ENCODE results near the gene TYW5. TPM values are rescaled to one million over a fixed set of nuclear protein-coding genes. Genes with fewer than 3 reads are reported as not detected.
A peak's percentile ranks its signal among the peaks of the same experiment; 100 is the strongest.

The TYW5 gene
- total RNA-seq, 1 donor from 2014 or later = 9.2 TPM

DNA sequence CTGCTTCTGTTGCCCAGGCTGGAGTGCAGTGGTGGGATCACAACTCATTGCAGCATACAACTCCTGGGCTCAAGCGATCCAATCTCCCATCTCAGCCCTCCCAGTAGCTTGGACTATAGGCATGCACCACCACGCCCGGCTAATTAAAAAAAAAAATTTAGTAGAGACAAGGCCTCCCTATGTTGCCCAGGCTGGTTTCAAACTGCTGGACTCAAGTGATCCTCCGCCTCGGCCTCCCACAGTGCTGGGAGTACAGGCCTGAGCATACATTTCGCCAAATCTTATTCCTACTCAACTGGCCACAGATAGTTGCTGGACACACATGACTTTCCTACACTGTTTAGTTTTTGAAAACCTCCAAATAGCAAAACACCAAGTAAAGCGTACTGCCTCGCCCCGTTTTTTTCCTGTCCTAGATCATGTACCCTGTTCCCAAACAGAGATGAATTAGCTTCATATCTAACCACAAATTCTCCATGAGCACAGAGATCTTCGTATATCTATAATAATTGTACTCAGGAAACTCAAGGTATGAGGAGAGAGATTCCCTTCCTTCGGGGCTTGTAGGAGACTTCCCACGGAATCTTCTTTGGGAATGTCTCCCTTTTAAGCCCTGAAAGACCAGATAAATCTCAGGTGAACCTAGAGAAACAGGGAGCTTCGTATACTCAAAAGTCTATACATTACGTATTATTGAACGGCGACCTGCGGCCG lies 44.8 kb downstream of the TYW5 start:
- no peak for FAIRE-seq
- Mint-ChIP-seq H3K9me3 (ENCODE audit: unreplicated experiment) (no peaks in the 10 kb centered on the region), H3K27me3 (ENCODE audit: low read depth, unreplicated experiment) (no peaks in the 10 kb centered on the region), H3K36me3 (ENCODE audit: low read depth, unreplicated experiment) (no peaks in the 10 kb centered on the region), H3K4me1 (ENCODE audit: low read depth, unreplicated experiment) (peaks cover 12% of the 10 kb centered on the region), H3K4me3 (ENCODE audit: unreplicated experiment) (peak overlapping the region; percentile 100), H3K27ac (ENCODE audit: unreplicated experiment) (no peak overlapping the region)
- no peaks in the 10 kb centered on the region for H3K36me3 ChIP-seq (ENCODE audit: insufficient read depth, low read length)
- peaks cover 8% of the 10 kb centered on the region for H3K4me1 ChIP-seq (ENCODE audit: insufficient read depth, low read length)
- peak overlapping the region; percentile 97 for H3K4me3 ChIP-seq (ENCODE audit: insufficient read depth, low read depth, low read length)
- H3K4me2 ChIP-seq (ENCODE audit: low read length) = peak overlapping the region; percentile 88
- TF ChIP-seq, protein P1, sequence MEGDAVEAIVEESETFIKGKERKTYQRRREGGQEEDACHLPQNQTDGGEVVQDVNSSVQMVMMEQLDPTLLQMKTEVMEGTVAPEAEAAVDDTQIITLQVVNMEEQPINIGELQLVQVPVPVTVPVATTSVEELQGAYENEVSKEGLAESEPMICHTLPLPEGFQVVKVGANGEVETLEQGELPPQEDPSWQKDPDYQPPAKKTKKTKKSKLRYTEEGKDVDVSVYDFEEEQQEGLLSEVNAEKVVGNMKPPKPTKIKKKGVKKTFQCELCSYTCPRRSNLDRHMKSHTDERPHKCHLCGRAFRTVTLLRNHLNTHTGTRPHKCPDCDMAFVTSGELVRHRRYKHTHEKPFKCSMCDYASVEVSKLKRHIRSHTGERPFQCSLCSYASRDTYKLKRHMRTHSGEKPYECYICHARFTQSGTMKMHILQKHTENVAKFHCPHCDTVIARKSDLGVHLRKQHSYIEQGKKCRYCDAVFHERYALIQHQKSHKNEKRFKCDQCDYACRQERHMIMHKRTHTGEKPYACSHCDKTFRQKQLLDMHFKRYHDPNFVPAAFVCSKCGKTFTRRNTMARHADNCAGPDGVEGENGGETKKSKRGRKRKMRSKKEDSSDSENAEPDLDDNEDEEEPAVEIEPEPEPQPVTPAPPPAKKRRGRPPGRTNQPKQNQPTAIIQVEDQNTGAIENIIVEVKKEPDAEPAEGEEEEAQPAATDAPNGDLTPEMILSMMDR (IDR thresholded peaks at IDR 0.05; ENCODE audit: insufficient read depth, low read depth, low read length) = no peak
- TF ChIP-seq EZH2 (IDR thresholded peaks at IDR 0.05; ENCODE audit: insufficient read depth, low read length) = no peak
- no peaks in the 10 kb centered on the region for H3K27me3 ChIP-seq (ENCODE audit: insufficient read depth, low read length)
- H3K9ac ChIP-seq (ENCODE audit: low read length) = peak overlapping the region; percentile 96
- no peak for DNase-seq (ENCODE audit: low read depth)
- no peaks in the 10 kb centered on the region for H3K9me3 ChIP-seq (ENCODE audit: insufficient read depth, low read depth, low read length)
- H2AFZ ChIP-seq (ENCODE audit: low read depth, low read length) = peak overlapping the region; percentile 50
- H3K79me2 ChIP-seq (ENCODE audit: insufficient read depth, low read length) = peaks cover 38% of the 10 kb centered on the region
- H3K27ac ChIP-seq (ENCODE audit: low read depth, low read length) = no peak overlapping the region
- peaks cover 23% of the 10 kb centered on the region for H4K20me1 ChIP-seq (ENCODE audit: insufficient read depth, low read length)

DNA sequence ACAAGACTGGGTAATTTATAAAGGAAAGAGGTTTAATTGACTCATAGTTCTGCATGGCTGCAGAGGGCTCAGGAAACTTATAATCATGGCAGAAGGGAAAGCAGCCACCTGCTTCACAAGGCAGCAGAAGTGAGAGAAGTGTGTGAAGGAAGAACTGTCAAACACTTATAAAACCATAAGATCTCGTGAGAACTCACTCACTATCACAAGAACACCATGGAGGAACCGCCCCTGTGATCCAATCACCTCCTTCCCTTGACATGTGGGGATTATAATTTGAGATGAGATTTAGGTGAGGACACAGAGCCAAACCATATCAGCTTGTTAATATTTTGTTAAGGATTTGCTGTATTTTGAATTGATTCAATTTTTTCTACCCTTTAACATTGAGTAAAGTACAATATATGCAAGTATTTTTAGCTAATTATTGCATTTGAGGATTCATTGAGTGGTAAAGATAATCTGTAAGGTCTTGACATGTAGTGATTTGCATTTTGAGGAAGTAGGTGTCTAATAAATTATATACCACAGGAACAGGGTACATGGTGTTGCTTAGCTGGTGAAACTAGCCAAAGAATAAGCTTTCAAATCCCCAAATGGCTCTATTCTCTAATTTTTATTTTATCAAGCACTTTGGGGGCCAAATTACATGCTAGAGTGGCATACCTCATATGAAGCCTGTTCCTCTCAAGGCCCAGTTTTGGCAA lies 48.1 kb downstream of the TYW5 start:
- TF ChIP-seq, protein P1 (IDR thresholded peaks at IDR 0.05; ENCODE audit: insufficient read depth, low read depth, low read length) = no peak
- TF ChIP-seq EZH2 (IDR thresholded peaks at IDR 0.05; ENCODE audit: insufficient read depth, low read length) = no peak
- Histone ChIP-seq H3K4me3 (ENCODE audit: insufficient read depth, low read depth, low read length) (no peak overlapping the region), H3K9ac (ENCODE audit: low read length) (no peak overlapping the region), H3K27ac (ENCODE audit: low read depth, low read length) (no peak overlapping the region), H2AFZ (ENCODE audit: low read depth, low read length) (no peak overlapping the region), H3K4me1 (ENCODE audit: insufficient read depth, low read length) (peaks cover 8% of the 10 kb centered on the region), H3K27me3 (ENCODE audit: insufficient read depth, low read length) (no peaks in the 10 kb centered on the region), H3K4me2 (ENCODE audit: low read length) (no peak overlapping the region), H3K9me3 (ENCODE audit: insufficient read depth, low read depth, low read length) (no peaks in the 10 kb centered on the region), H3K79me2 (ENCODE audit: insufficient read depth, low read length) (peaks cover 9% of the 10 kb centered on the region), H4K20me1 (ENCODE audit: insufficient read depth, low read length) (no peaks in the 10 kb centered on the region), H3K36me3 (ENCODE audit: insufficient read depth, low read length) (no peaks in the 10 kb centered on the region)
- Mint-ChIP-seq H3K9me3 (ENCODE audit: unreplicated experiment) (no peaks in the 10 kb centered on the region), H3K36me3 (ENCODE audit: low read depth, unreplicated experiment) (no peaks in the 10 kb centered on the region), H3K27me3 (ENCODE audit: low read depth, unreplicated experiment) (no peaks in the 10 kb centered on the region), H3K4me3 (ENCODE audit: unreplicated experiment) (no peak overlapping the region), H3K27ac (ENCODE audit: unreplicated experiment) (no peak overlapping the region), H3K4me1 (ENCODE audit: low read depth, unreplicated experiment) (peaks cover 4% of the 10 kb centered on the region)
- FAIRE-seq (no peak), DNase-seq (ENCODE audit: low read depth) (no peak)

DNA sequence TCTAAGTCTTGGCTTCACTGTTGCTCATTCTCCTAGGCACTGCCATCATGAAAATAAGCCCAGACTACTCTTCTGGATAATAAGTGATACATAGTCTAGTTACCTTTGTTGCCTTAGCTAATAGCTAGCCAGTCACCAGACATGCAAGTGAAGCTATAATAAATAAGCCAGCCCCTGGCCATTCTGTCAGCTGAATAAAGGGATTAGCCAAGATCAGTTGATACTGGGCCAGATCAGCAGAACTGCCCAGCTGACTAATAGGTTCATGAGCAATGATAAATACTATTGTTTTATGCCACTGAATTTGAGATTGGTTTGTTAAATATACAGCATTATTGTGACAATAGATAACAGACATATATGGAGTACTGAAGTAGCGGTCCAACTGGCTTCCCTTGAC lies 52.2 kb downstream of the TYW5 start:
- no peak overlapping the region for H3K27ac ChIP-seq (ENCODE audit: low read depth, low read length)
- H3K9me3 Mint-ChIP-seq (ENCODE audit: unreplicated experiment) = no peaks in the 10 kb centered on the region
- no peaks in the 10 kb centered on the region for H3K79me2 ChIP-seq (ENCODE audit: insufficient read depth, low read length)
- H3K4me1 Mint-ChIP-seq (ENCODE audit: low read depth, unreplicated experiment) = no peaks in the 10 kb centered on the region
- H3K36me3 Mint-ChIP-seq (ENCODE audit: low read depth, unreplicated experiment) = no peaks in the 10 kb centered on the region
- no peaks in the 10 kb centered on the region for H3K4me1 ChIP-seq (ENCODE audit: insufficient read depth, low read length)
- no peaks in the 10 kb centered on the region for H3K36me3 ChIP-seq (ENCODE audit: insufficient read depth, low read length)
- no peak overlapping the region for H3K9ac ChIP-seq (ENCODE audit: low read length)
- no peak for FAIRE-seq
- no peak for DNase-seq (ENCODE audit: low read depth)
- H3K27me3 Mint-ChIP-seq (ENCODE audit: low read depth, unreplicated experiment) = no peaks in the 10 kb centered on the region
- no peaks in the 10 kb centered on the region for H3K9me3 ChIP-seq (ENCODE audit: insufficient read depth, low read depth, low read length)
- TF ChIP-seq EZH2 (IDR thresholded peaks at IDR 0.05; ENCODE audit: insufficient read depth, low read length) = no peak
- TF ChIP-seq, protein P1 (IDR thresholded peaks at IDR 0.05; ENCODE audit: insufficient read depth, low read depth, low read length) = no peak
- H3K4me2 ChIP-seq (ENCODE audit: low read length) = no peak overlapping the region
- no peak overlapping the region for H3K27ac Mint-ChIP-seq (ENCODE audit: unreplicated experiment)
- H3K4me3 ChIP-seq (ENCODE audit: insufficient read depth, low read depth, low read length) = no peak overlapping the region
- H3K4me3 Mint-ChIP-seq (ENCODE audit: unreplicated experiment) = no peak overlapping the region
- H2AFZ ChIP-seq (ENCODE audit: low read depth, low read length) = no peak overlapping the region
- H4K20me1 ChIP-seq (ENCODE audit: insufficient read depth, low read length) = no peaks in the 10 kb centered on the region
- no peaks in the 10 kb centered on the region for H3K27me3 ChIP-seq (ENCODE audit: insufficient read depth, low read length)

All from astrocyte (in vitro differentiated cells and primary cell).